Activated CD4-positive, alpha-beta memory T cell treated with anti-CD3 and anti-CD28 coated beads, Interleukin-2, amount 10 ng/mL, durations not matched to agents 7 days and 5 days (primary cell): Measurements from ENCODE around the gene CKMT2. TPM values are rescaled to one million over a fixed set of nuclear protein-coding genes. Genes with fewer than 3 reads are reported as not detected.

Experiments
- CTCF ChIA-PET: fragments of 350-600 bp; sonication (Branson Sonifier 250); formaldehyde crosslinking; loops from one replicate; lab custom pipeline; 2021; ENCODE audit warnings: antibody characterized with exemption, inconsistent platforms; lab: Charles Lee
- POLR2A ChIA-PET: fragments of 350-600 bp; sonication (Branson Sonifier 250); formaldehyde crosslinking; loops from one replicate; lab custom pipeline; 2021; ENCODE audit warnings: antibody characterized with exemption; lab: Charles Lee
- DNase-seq: peaks from one replicate; pipeline ENCODE4 v3.0.0-alpha.2; 2020
- H3K27ac Mint-ChIP-seq: one replicate; pipeline ENCODE4 v1.8.0; 2021; ENCODE audit warnings: mild to moderate bottlenecking, mixed read lengths
- H3K27me3 Mint-ChIP-seq: one replicate; pipeline ENCODE4 v1.8.0; 2021; ENCODE audit warnings: mixed read lengths
- H3K36me3 Mint-ChIP-seq: one replicate; pipeline ENCODE4 v1.8.0; 2021; ENCODE audit warnings: low read depth, mixed read lengths
- H3K4me1 Mint-ChIP-seq: one replicate; pipeline ENCODE4 v1.8.0; 2021; ENCODE audit warnings: mixed read lengths
- H3K4me3 Mint-ChIP-seq: one replicate; pipeline ENCODE4 v1.8.0; 2021; ENCODE audit warnings: mild to moderate bottlenecking, mixed read lengths
- H3K9me3 Mint-ChIP-seq: one replicate; pipeline ENCODE4 v1.8.0; 2021; ENCODE audit warnings: mixed read lengths
- total RNA-seq, 2 experiments: library from RNA; stranded (reverse); gene quantifications; one replicate each; pipeline ENCODE4 v1.2.3, GENCODE V29; 2021

Gene CKMT2
- total RNA-seq, 2 experiments from 2014 or later: not detected

GRCh38 chr5:81301271-81302015 is 68.3 kb downstream of the CKMT2 start, which contains the start of gene ZCCHC9:
Gene ZCCHC9 (plus strand): TSS chr5:81301587. CDS start chr5:81304758, 3,171 bp downstream.
- Mint-ChIP-seq H3K36me3 (peaks cover 15% of the 10 kb centered on the region), H3K27ac (peak within 1 kb of the TSS; percentile 88), H3K4me1 (peaks cover 59% of the 10 kb centered on the region), H3K4me3 (peak within 1 kb of the TSS; percentile 86), H3K9me3 (no peaks in the 10 kb centered on the region), H3K27me3 (no peaks in the 10 kb centered on the region)
- DNase-seq: peak; percentile 94
- ChIA-PET POLR2A (interaction anchor here (0.6 to 2.9 kb wide), 17 partner anchors 8 to 976 kb away, joined by 3 to 23 read pairs (median 3); partner anchors contain the start of genes DHFR, MSH3, RPS23 and SSBP2), CTCF (interaction anchor here (0.7 to 3.3 kb wide), 7 partner anchors 9 to 646 kb away, joined by 3 to 16 read pairs (median 3); no protein-coding TSS in a partner anchor)

- Mint-ChIP-seq H3K36me3 (peaks cover 15% of the 10 kb centered on the region), H3K27ac (no peak overlapping the region), H3K4me1 (peaks cover 52% of the 10 kb centered on the region), H3K4me3 (peak overlapping the region; percentile 86), H3K9me3 (no peaks in the 10 kb centered on the region), H3K27me3 (no peaks in the 10 kb centered on the region)
- DNase-seq: no peak
- CTCF ChIA-PET: interaction anchor here (1.0 to 2.0 kb wide), 5 partner anchors 7 to 647 kb away, joined by 3 to 5 read pairs (median 3); no protein-coding TSS in a partner anchor
- POLR2A ChIA-PET: interaction anchor here (0.7 to 2.9 kb wide), 7 partner anchors 8 to 975 kb away, joined by 3 to 23 read pairs (median 4); partner anchors contain the start of gene RPS23
Measured at GRCh38 chr5:81302596-81302995, 69.5 kb downstream of the CKMT2 start.

- CTCF ChIA-PET: interaction anchor here (1.5 kb wide), 1 partner anchor 109 kb away, joined by 4 read pairs; no protein-coding TSS in a partner anchor
- H3K27me3 Mint-ChIP-seq: no peaks in the 10 kb centered on the region
- DNase-seq: no peak
- POLR2A ChIA-PET: interaction anchor here (0.8 to 2.9 kb wide), 4 partner anchors 10 to 974 kb away, joined by 3 to 23 read pairs (median 6); partner anchors contain the start of genes RPS23 and ZFYVE16
- no peak overlapping the region for H3K27ac Mint-ChIP-seq
- peaks cover 15% of the 10 kb centered on the region for H3K36me3 Mint-ChIP-seq
- no peaks in the 10 kb centered on the region for H3K9me3 Mint-ChIP-seq
- peak overlapping the region; percentile 31 for H3K4me3 Mint-ChIP-seq
- H3K4me1 Mint-ChIP-seq: peaks cover 45% of the 10 kb centered on the region
Measured at GRCh38 chr5:81303563-81303962, 70.4 kb downstream of the CKMT2 start.

- CTCF ChIA-PET: no interaction called here
- no peaks in the 10 kb centered on the region for H3K27me3 Mint-ChIP-seq
- no peak overlapping the region for H3K4me3 Mint-ChIP-seq
- POLR2A ChIA-PET: no interaction called here
- peaks cover 31% of the 10 kb centered on the region for H3K36me3 Mint-ChIP-seq
- H3K4me1 Mint-ChIP-seq: peaks cover 27% of the 10 kb centered on the region
- no peaks in the 10 kb centered on the region for H3K9me3 Mint-ChIP-seq
- H3K27ac Mint-ChIP-seq: no peak overlapping the region
- no peak for DNase-seq
Measured at GRCh38 chr5:81305785-81306184, 72.7 kb downstream of the CKMT2 start.

GRCh38 chr5:81308836-81309235 is 75.7 kb downstream of the CKMT2 start:
- CTCF ChIA-PET: interaction anchor here (1.2 kb wide), 1 partner anchor 9 kb away, joined by 7 read pairs; no protein-coding TSS in a partner anchor
- POLR2A ChIA-PET: interaction anchor here (0.6 kb wide), 1 partner anchor 9 kb away, joined by 3 read pairs; no protein-coding TSS in a partner anchor
- H3K9me3 Mint-ChIP-seq: no peaks in the 10 kb centered on the region
- DNase-seq: no peak
- H3K36me3 Mint-ChIP-seq: peaks cover 52% of the 10 kb centered on the region
- H3K4me1 Mint-ChIP-seq: peaks cover 14% of the 10 kb centered on the region
- no peaks in the 10 kb centered on the region for H3K27me3 Mint-ChIP-seq
- H3K27ac Mint-ChIP-seq: no peak overlapping the region
- H3K4me3 Mint-ChIP-seq: no peak overlapping the region

GRCh38 chr5:81310402-81311063 is 77.4 kb downstream of the CKMT2 start:
- no peaks in the 10 kb centered on the region for H3K9me3 Mint-ChIP-seq
- POLR2A ChIA-PET: interaction anchor here (1.2 kb wide), 1 partner anchor 9 kb away, joined by 6 read pairs; the partner anchor contains the start of gene ZCCHC9
- DNase-seq: no peak
- peaks cover 53% of the 10 kb centered on the region for H3K36me3 Mint-ChIP-seq
- H3K4me1 Mint-ChIP-seq: peaks cover 3% of the 10 kb centered on the region
- no peaks in the 10 kb centered on the region for H3K27me3 Mint-ChIP-seq
- no peak overlapping the region for H3K27ac Mint-ChIP-seq
- H3K4me3 Mint-ChIP-seq: no peak overlapping the region
- CTCF ChIA-PET: interaction anchor here (0.9 kb wide), 1 partner anchor 9 kb away, joined by 3 read pairs; the partner anchor contains the start of gene ZCCHC9

- H3K9me3 Mint-ChIP-seq: no peaks in the 10 kb centered on the region
- no peaks in the 10 kb centered on the region for H3K4me1 Mint-ChIP-seq
- H3K27me3 Mint-ChIP-seq: no peaks in the 10 kb centered on the region
- peaks cover 52% of the 10 kb centered on the region for H3K36me3 Mint-ChIP-seq
- ChIA-PET POLR2A (interaction anchor here (4.0 kb wide), 1 partner anchor 11 kb away, joined by 23 read pairs; the partner anchor contains the start of gene ZCCHC9), CTCF (no interaction called here)
- no peak overlapping the region for H3K4me3 Mint-ChIP-seq
- H3K27ac Mint-ChIP-seq: no peak overlapping the region
- no peak for DNase-seq
Measured at GRCh38 chr5:81313278-81313677, 80.2 kb downstream of the CKMT2 start.

- Mint-ChIP-seq H3K27ac (no peak overlapping the region), H3K4me3 (no peak overlapping the region), H3K4me1 (no peaks in the 10 kb centered on the region), H3K27me3 (no peaks in the 10 kb centered on the region), H3K36me3 (peaks cover 52% of the 10 kb centered on the region), H3K9me3 (no peaks in the 10 kb centered on the region)
- CTCF ChIA-PET: no interaction called here
- no peak for DNase-seq
- POLR2A ChIA-PET: interaction anchor here (4.0 kb wide), 1 partner anchor 11 kb away, joined by 23 read pairs; the partner anchor contains the start of gene ZCCHC9
Measured at GRCh38 chr5:81313686-81314085, 80.6 kb downstream of the CKMT2 start.

- H3K27me3 Mint-ChIP-seq: no peaks in the 10 kb centered on the region
- no peak for DNase-seq
- CTCF ChIA-PET: no interaction called here
- POLR2A ChIA-PET: interaction anchor here (4.0 kb wide), 1 partner anchor 12 kb away, joined by 23 read pairs; the partner anchor contains the start of gene ZCCHC9
- peaks cover 44% of the 10 kb centered on the region for H3K36me3 Mint-ChIP-seq
- no peaks in the 10 kb centered on the region for H3K4me1 Mint-ChIP-seq
- H3K9me3 Mint-ChIP-seq: no peaks in the 10 kb centered on the region
- no peak overlapping the region for H3K27ac Mint-ChIP-seq
- H3K4me3 Mint-ChIP-seq: no peak overlapping the region
Measured at GRCh38 chr5:81314581-81314980, 81.5 kb downstream of the CKMT2 start.

- Mint-ChIP-seq H3K4me1 (no peaks in the 10 kb centered on the region), H3K9me3 (no peaks in the 10 kb centered on the region), H3K36me3 (peaks cover 38% of the 10 kb centered on the region), H3K4me3 (no peak overlapping the region), H3K27ac (no peak overlapping the region), H3K27me3 (no peaks in the 10 kb centered on the region)
- POLR2A ChIA-PET: interaction anchor here (4.0 kb wide), 1 partner anchor 13 kb away, joined by 23 read pairs; the partner anchor contains the start of gene ZCCHC9
- CTCF ChIA-PET: no interaction called here
- DNase-seq: no peak
Measured at GRCh38 chr5:81315336-81315735, 82.2 kb downstream of the CKMT2 start.

- Mint-ChIP-seq H3K36me3 (peaks cover 35% of the 10 kb centered on the region), H3K27me3 (no peaks in the 10 kb centered on the region), H3K27ac (no peak overlapping the region), H3K4me3 (no peak overlapping the region), H3K4me1 (no peaks in the 10 kb centered on the region), H3K9me3 (no peaks in the 10 kb centered on the region)
- DNase-seq: no peak
- ChIA-PET POLR2A (interaction anchor here (4.0 kb wide), 1 partner anchor 13 kb away, joined by 23 read pairs; the partner anchor contains the start of gene ZCCHC9), CTCF (no interaction called here)
Measured at GRCh38 chr5:81315830-81316229, 82.7 kb downstream of the CKMT2 start.
